HCT116 (cell line): ENCODE results near the gene CKS1B.

Experiments used
- JUND ChIP-seq: IDR thresholded peaks from 2 replicates; pipeline ENCODE4 v1.6.1; 2012
- MAX ChIP-seq: IDR thresholded peaks from 2 replicates; pipeline ENCODE4 v1.6.1; 2012
- POLR2A ChIP-seq: IDR thresholded peaks from 2 replicates; pipeline ENCODE4 v1.7.0; 2011; ENCODE audit warnings: borderline replicate concordance; ENCODE audit not compliant: insufficient read depth, insufficient read length; ENCODE audit errors: extremely low read depth
- RAD21 ChIP-seq: IDR thresholded peaks from 2 replicates; pipeline ENCODE4 v1.6.1; 2012; ENCODE audit warnings: low read depth, mild to moderate bottlenecking
- REST ChIP-seq: IDR thresholded peaks from 2 replicates; pipeline ENCODE4 v1.6.1; 2012; ENCODE audit warnings: low read depth
- SIN3A ChIP-seq: IDR thresholded peaks from 2 replicates; pipeline ENCODE4 v1.6.1; 2012; ENCODE audit warnings: low read depth
- YY1 ChIP-seq: IDR thresholded peaks from 2 replicates; pipeline ENCODE4 v1.6.1; 2011; ENCODE audit warnings: low read length, low read depth, moderate library complexity, mild to moderate bottlenecking; ENCODE audit not compliant: insufficient replicate concordance; ENCODE audit errors: extremely low read depth
- ZNF274 ChIP-seq: fragments of 200-500 bp; sonication (Bioruptor generic); IDR thresholded peaks from 2 replicates; pipeline ENCODE4 v1.6.1; 2014; ENCODE audit warnings: mild to moderate bottlenecking, low read depth, low read length, inconsistent platforms
- TF ChIP-seq, protein P1 (sequence below), 3 experiments: fragments of 200-600 bp in 1 of 3; sonication (generic) in 1 of 3; IDR thresholded peaks in 2 of 3; conservative IDR thresholded peaks in 1 of 3; 2 replicates each; pipeline ENCODE4 v1.5.1; 2012 to 2017; ENCODE audit warnings: low read depth in 2 of 3, low read length in 2 of 3, antibody characterized with exemption in 1 of 3, borderline replicate concordance in 1 of 3, control low read depth in 1 of 3, mild to moderate bottlenecking in 1 of 3, mixed read lengths in 1 of 3, mixed run types in 1 of 3, moderate library complexity in 1 of 3; ENCODE audit not compliant: insufficient read depth in 1 of 3

GRCh38 chr1:154975409-154976059, 1.1 kb downstream of the CKS1B start:
- TF ChIP-seq REST: no peak
- TF ChIP-seq SIN3A: no peak
- TF ChIP-seq, protein P1, sequence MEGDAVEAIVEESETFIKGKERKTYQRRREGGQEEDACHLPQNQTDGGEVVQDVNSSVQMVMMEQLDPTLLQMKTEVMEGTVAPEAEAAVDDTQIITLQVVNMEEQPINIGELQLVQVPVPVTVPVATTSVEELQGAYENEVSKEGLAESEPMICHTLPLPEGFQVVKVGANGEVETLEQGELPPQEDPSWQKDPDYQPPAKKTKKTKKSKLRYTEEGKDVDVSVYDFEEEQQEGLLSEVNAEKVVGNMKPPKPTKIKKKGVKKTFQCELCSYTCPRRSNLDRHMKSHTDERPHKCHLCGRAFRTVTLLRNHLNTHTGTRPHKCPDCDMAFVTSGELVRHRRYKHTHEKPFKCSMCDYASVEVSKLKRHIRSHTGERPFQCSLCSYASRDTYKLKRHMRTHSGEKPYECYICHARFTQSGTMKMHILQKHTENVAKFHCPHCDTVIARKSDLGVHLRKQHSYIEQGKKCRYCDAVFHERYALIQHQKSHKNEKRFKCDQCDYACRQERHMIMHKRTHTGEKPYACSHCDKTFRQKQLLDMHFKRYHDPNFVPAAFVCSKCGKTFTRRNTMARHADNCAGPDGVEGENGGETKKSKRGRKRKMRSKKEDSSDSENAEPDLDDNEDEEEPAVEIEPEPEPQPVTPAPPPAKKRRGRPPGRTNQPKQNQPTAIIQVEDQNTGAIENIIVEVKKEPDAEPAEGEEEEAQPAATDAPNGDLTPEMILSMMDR (IDR thresholded peaks at IDR 0.05 in 2 of 3, conservative IDR thresholded peaks at IDR 0.05 in 1 of 3; ENCODE audit: borderline replicate concordance in 1 of 3, insufficient read depth in 1 of 3, low read depth in 2 of 3, low read length in 2 of 3): no peak
- TF ChIP-seq POLR2A: no peak
- no peak for TF ChIP-seq RAD21
- no peak for TF ChIP-seq MAX
- no peak for TF ChIP-seq YY1
- no peak for TF ChIP-seq ZNF274
- no peak for TF ChIP-seq JUND
